ENCODE results near the gene P2RY6. TPM values are rescaled to one million over a fixed set of nuclear protein-coding genes. Genes with fewer than 3 reads are reported as not detected.

P2RY6 gene
- total RNA-seq, 1 experiment from 2014 or later = 0.15 TPM

- no peaks in the 10 kb centered on the region for H3K27me3 ChIP-seq (ENCODE audit: insufficient read depth, low read length)
These were observed 63.2 kb downstream of the P2RY6 start for GRCh38 chr11:73335204-73335923.

More at GRCh38 chr11:73335204-73335923, 63.2 kb downstream of the P2RY6 start:
- TF ChIP-seq ZNF274 (IDR thresholded peaks at IDR 0.05; ENCODE audit: low read depth, low read length) (no peak), YY1 (IDR thresholded peaks at IDR 0.05; ENCODE audit: extremely low read depth, insufficient replicate concordance, low read depth, low read length) (peak; percentile 29), RAD21 (IDR thresholded peaks at IDR 0.05; ENCODE audit: low read depth) (peak; percentile 95), CTCF (IDR thresholded peaks at IDR 0.05 in 2 of 3, conservative IDR thresholded peaks at IDR 0.05 in 1 of 3; ENCODE audit: borderline replicate concordance in 1 of 3, insufficient read depth in 1 of 3, low read depth in 2 of 3, low read length in 2 of 3) (peak; percentile 95 to 98 (median 97))
- peak; percentile 33 for DNase-seq (ENCODE audit: low read depth, low spot score)
- H3K27ac ChIP-seq (ENCODE audit: low read depth, low read length) = peak overlapping the region; percentile 38; the same call in 1 of the 2 replicates
- H3K4me3 ChIP-seq (replicated peaks in 1 of 2; ENCODE audit: low read depth in 1 of 2, low read length in 2 of 2) = no peak overlapping the region
- CTCF ChIA-PET = interaction anchor here (0.6 to 4.6 kb wide), 20 partner anchors 8 to 864 kb away, joined by 3 to 77 read pairs (median 4); partner anchors contain the start of gene ARHGEF17
- no peaks in the 10 kb centered on the region for H3K36me3 ChIP-seq (ENCODE audit: control insufficient read depth in 1 of 2, insufficient read depth in 2 of 2, low read length in 2 of 2)
- RAD21 ChIA-PET (ENCODE audit: low non-redundant PET in 1 of 2, low total read pairs in 2 of 2, uncharacterized antibody in 2 of 2, unreplicated experiment in 2 of 2) = interaction anchor here (0.7 to 2.8 kb wide), 5 partner anchors 12 to 79 kb away, joined by 3 to 12 read pairs (median 4); no protein-coding TSS in a partner anchor
- H2AFZ ChIP-seq (ENCODE audit: low read depth, low read length, poor library complexity, severe bottlenecking) = no peak overlapping the region
- H3K9ac ChIP-seq (ENCODE audit: low read length) = peak overlapping the region; percentile 37
- no peaks in the 10 kb centered on the region for H3K9me3 ChIP-seq (ENCODE audit: control insufficient read depth in 1 of 2, insufficient read depth in 1 of 2, low read depth in 1 of 2, low read length in 2 of 2)
- no peaks in the 10 kb centered on the region for H4K20me1 ChIP-seq (ENCODE audit: insufficient read depth)
- POLR2A ChIA-PET = interaction anchor here (1.0 to 1.3 kb wide), 2 partner anchors 9 to 26 kb away, joined by 3 to 4 read pairs; no protein-coding TSS in a partner anchor
- ATAC-seq = peak; percentile 65
- peak overlapping the region; percentile 69 for H3K4me2 ChIP-seq (ENCODE audit: low read length)
- H3K4me1 ChIP-seq (ENCODE audit: control insufficient read depth in 1 of 2, insufficient read depth in 2 of 2, low read length in 2 of 2) = peaks cover 27 to 42% of the 10 kb centered on the region in 2 experiments
- BruUV-seq (replicated peaks) = no TSS peak
- 0 out of 2 replicates have a peak, but pooled peaks cover 6% of the 10 kb centered on the region for H3K79me2 ChIP-seq (ENCODE audit: insufficient read depth, low read length)
- no peaks in the 10 kb centered on the region for H3K9me2 ChIP-seq (ENCODE audit: insufficient read depth)
- intact Hi-C loops (cut with micrococcal nuclease) = loop anchor here (1.0 to 5.0 kb wide), 4 partner anchors 28 to 151 kb away; no protein-coding TSS in a partner anchor

Measured in HCT116 (cell line).